IPS-11a (cell line): ENCODE data around the gene KLHDC4.
"Not testable (repeated sequence)": the region's sequence is repeated elsewhere in the genome, so short reads cannot be mapped to it uniquely, and the experiment has no call there.

ENCODE experiments used
- H3K4me3 ChIP-seq: one replicate; pipeline ENCODE4 v1.5.1; 2013; ENCODE audit warnings: low read depth, low read length, control low read depth

Gene KLHDC4

DNA sequence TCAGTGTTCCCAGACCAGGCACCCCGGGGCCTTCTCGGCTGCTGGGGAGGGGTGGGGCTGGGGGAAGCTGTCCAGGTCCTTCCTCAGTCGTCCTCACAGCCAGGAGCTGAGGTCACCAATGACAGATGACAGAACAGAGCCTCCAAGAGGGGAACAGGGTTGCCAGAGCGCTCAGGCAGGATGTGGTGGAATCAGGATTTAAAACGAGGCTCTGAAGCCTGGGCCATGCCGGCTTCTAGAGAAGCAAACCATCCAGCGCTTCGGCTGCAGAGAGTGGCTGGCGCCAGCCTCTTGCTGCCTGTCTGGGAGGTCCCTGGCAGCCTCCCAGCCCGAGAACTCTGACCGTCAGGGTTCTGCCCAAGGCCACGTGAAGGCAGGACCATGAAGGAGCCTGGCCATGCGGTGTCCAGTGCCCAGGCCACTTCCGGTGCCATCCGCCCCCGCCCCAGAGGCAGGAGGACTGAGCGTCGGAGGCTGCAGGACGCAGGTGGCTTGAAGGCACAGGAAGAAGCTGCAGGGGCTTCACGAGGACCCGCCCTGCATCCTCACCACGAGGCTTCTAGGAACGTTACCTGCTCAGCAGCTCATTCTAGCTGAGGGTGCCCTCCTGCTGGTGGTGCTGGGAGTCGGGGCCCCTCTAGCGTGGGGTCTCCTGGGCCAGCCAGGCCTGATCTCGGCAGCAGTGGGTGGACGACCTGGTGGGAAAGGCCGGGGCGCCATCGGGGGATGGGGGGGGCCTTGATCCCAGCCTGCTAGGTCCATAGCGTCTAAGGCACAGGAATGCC lies 78.5 kb downstream of the KLHDC4 start:
- H3K4me3 ChIP-seq = no peak overlapping the region

DNA sequence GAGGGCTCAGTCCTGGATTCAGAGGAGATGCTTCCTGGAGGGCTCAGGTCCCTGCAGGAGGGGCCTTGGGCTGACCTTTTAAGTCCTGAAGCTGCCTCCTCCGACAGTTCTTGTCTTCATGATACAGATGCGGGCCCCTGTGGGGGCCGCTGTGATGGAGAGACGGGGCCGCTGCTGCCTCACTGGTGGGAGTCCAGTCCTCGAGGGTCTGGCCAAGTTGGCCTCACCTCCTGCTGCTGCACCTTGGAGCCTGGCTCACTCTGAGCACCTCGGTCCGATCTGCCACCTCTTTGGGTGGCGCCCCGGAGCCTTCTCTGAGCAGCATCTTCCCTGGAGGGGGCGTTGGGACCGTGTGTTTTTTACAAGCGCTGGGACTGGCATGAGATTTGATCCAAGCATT lies 79.1 kb downstream of the KLHDC4 start:
- H3K4me3 ChIP-seq = no peak overlapping the region

DNA sequence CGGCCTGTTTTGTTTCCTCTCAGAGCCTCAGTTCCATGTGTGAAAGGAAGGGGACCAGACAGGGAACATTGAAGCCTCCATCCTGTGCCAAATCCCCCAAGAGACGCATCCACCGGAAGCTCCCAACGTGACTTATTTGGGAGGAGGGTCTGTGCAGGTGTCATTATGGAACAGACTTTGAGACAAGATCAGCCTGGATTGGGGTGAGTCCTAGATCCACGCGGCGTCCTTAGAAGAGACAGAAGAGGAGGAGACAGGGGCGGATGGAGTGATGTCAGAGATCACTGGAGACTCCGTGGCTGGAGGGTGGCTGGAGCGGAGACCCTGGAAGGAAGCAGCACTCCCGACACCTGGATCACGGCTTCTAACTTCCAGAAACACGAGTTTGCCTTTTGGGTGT lies 80.0 kb downstream of the KLHDC4 start:
- H3K4me3 ChIP-seq = no peak overlapping the region

DNA sequence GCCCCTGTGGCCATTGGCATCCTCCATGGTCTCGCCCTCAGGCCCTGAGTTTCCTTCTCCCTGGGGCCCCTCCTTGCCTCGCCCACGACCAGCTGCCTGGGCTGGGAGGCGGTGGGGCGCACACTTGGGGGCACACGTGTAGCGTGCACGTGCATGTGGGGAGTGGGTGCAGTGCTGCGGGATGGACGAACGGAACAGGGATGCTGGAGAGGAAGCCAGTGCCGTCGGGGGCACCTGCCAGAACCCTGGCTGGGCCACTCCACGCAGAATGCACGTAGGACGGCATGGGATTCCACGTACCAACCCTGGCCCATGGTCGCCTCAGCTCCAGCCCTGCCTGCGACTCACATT lies 80.4 kb downstream of the KLHDC4 start:
- H3K4me3 ChIP-seq = no peak overlapping the region

DNA sequence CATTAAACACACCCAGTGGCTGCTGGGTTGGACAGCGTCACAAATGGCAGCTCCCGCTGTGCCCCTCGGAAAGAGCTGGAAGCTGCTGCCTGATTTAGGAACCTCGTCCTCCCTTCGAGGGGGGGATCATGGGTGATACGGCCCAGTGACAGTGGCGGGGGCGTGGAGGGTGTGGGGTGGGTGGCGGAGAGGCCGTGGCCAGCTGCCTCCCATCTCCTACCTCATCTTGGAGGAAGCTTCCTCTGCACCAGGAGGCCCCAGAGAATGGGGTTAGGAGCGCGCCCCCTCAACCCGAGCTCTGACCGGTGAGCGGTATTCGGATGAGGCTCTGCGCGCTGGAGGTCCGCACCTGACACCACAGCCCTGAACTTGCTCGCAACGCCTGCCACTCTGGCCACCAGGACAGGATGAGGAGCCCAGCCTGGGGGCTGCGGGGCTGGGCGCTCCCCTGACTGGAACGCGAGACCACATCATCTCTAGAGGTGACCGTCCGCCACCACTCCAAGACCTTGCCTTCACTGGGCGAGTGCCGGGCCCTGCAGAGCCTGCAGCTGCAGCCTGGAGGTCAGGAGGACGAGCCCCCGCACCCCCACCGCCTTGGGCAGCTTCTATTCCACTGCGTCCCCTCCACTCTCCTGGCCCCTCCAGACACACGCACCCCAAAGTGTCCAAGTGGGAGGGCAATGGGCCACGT lies 80.9 kb downstream of the KLHDC4 start:
- H3K4me3 ChIP-seq = no peak overlapping the region

DNA sequence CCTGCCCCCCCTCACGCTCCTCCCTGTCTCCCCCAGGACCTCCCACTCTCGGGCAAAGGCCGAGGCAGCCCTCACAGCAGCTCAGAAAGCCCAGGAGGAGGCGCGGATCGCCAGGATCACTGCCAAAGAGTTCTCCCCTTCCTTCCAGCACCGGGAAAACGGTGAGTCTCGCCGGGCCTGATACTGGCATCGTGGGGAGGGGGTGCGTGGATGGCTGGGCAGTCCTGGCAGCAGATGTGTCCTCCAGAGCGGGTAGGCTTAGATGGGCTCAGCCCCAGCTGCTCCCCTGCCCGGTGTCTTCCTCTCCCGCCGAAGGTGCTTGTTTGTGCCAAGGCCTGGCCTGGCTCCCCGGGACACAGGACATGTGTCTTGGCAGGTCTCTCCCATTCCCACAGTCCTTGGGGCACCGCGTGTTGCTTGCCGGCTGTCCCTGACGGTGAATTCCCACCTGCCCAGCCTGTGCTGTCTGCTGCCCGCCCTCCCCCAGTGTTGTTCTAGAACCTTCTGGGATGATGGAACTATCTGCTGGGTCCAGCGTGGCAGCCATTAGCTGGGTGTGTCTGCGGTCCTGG lies 81.6 kb downstream of the KLHDC4 start:
- H3K4me3 ChIP-seq = no peak overlapping the region

DNA sequence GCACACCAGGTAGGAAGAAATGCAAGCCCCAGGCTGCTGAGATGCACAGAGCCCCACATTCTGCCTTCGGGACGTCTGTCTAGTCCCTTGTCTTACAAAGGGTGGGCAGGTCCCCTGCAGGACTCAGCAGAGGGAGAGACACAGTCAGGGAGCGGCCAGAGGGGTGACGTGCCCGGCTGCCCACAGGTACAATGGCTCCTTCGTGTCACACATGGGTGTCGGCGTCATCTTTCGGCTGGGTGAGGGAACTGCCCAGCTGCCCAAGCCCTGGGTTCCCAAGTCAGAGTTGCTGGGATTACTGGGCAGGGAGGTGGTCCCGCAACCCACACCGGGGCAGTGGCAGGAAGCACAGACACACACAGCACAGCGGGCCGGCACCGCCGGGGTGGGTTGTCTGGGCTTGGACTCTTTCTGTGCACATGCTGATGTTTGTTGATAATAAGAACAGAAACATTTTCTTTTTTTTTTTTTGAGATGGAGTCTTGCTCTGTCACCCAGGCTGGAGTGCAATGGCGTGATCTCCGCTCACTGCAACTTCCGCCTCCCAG lies 82.9 kb downstream of the KLHDC4 start:
- H3K4me3 ChIP-seq = no peak overlapping the region

DNA sequence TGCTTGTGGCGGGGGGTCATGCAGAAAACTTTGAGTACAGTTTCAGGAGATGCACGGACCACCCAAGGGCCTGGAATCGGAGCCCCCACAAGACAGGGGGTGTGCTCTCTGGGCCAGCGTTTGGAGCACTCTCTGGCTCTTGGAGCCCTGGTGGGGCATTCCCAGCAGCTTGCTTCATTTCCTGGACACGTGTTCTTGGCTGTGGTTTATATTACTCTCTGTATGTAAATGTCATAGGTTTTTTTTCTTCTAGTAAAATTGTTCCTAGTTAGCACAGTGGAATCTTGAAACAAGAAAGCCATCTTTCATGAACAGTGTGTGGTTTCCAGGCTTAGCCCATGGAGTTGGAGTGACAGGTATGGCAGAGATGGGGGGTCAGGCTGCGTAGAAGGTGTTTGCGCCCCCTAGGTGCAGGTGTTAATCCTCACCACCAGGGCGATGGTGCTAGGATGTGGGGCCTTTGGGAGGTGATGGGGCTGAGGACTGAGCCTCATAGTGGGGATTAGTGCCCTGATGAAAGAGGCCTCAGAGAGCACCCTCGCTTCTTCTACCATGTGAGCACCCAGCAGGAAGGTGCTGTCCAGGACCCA lies 83.7 kb downstream of the KLHDC4 start:
- H3K4me3 ChIP-seq = no peak overlapping the region

DNA sequence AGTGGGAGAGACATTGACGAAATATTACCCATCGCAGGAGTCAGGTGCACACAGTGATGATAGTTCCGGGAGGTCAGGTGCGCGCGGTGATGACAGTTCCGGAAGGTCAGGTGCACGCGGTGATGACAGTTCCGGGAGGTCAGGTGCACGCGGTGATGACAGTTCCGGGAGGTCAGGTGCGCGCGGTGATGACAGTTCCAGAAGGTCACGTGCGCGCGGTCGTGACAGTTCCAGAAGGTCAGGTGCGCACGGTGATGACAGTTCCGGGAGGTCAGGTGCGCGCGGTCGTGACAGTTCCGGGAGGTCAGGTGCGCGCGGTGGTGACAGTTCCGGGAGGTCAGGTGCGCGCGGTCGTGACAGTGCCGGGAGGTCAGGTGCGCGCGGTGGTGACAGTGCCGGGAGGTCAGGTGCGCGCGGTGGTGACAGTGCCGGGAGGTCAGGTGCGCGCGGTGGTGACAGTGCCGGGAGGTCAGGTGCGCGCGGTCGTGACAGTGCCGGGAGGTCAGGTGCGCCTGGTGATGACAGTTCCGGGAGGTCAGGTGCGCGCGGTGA lies 84.7 kb downstream of the KLHDC4 start:
- not testable (repeated sequence) for H3K4me3 ChIP-seq

DNA sequence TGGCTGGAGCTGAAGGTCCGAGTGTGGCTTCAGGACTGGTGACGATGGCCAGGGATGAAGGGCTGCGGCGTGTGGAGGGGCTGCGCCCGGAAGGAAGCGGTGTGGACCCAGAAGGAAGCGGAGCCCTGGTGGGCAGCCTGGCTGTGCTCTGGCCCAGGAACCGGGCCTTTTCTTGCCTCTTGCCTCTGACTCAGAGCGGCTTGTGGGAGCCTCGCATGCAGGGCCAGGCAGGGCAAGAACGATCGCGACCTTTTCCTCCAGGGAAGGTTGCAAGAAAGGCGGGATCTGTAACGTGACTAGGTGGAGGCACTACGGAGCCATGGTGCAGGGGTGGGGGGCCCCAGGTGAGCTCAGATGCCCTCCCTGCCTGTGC lies 85.5 kb downstream of the KLHDC4 start:
- no peak overlapping the region for H3K4me3 ChIP-seq

DNA sequence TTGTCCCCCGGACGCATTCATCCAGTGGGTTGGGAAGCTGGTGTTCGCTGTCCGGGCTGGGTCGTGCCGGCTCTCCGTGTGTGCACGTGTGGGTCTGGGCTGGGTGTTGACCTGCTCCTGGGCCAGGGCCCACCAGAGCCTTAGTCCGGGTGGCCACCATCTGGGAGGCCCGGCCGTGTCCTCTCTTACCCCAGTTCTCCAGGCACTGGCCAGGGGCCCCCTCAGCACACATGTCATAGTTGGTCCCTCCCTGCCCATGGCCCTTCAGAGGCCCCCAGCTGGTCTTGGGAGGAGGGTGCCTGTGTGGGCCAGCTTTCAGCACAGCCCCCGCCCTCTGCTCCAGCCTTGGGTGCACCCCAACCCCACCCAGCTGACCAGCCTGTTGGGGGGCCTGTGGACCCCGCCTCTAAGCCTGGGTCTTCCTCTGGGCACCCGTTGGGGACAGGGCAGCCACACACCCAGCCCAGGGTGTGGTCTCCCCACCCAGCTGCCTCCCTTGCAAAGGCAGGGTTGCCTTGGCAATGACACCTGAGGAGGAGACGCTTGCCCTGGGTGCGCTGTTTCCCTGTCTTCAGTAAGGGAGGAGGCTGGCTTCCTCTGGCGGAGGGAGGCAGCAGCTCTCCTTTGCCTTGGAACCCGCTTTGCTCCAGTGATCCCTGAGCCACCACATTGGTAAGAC lies 86.1 kb downstream of the KLHDC4 start:
- H3K4me3 ChIP-seq = no peak overlapping the region

DNA sequence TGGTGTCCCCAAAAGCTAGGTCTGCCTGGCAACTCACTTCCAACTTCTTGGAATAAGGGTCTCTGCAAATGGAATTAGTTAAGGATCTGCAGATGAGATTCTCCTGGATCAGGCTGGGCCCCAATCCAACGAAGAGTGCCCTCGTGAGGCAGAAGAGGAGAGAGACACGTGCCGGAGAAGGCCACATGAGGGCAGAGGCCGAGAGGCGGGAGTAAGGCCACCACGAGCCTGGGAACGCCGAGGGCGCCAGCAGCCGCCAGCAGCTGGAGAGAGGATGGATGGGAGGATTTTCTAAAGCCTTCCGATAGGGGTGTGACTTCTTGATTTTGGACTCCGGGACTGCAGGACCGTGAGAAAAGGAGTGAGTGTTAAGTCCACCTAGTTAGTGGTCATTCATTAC lies 87.2 kb downstream of the KLHDC4 start:
- H3K4me3 ChIP-seq = no peak overlapping the region

DNA sequence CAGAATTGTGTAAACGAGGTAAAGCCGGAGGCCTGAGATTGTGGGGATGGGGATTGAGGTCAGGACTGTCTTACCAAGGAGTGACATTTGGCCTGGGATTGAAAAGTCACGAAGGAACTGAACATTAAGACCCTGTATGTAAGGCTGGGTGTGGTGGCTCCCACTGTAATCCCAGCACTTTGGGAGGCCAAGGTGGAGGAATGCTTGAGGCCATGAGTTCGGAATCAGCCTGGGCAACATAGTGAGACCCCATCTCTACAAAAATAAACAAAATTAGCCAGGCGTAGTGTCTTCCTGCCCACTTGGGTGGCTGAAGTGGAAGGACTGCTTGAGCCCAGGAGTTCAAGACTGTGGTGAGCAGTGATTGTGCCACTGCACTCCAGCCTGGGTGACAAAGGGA lies 88.0 kb downstream of the KLHDC4 start:
- H3K4me3 ChIP-seq = no peak overlapping the region

DNA sequence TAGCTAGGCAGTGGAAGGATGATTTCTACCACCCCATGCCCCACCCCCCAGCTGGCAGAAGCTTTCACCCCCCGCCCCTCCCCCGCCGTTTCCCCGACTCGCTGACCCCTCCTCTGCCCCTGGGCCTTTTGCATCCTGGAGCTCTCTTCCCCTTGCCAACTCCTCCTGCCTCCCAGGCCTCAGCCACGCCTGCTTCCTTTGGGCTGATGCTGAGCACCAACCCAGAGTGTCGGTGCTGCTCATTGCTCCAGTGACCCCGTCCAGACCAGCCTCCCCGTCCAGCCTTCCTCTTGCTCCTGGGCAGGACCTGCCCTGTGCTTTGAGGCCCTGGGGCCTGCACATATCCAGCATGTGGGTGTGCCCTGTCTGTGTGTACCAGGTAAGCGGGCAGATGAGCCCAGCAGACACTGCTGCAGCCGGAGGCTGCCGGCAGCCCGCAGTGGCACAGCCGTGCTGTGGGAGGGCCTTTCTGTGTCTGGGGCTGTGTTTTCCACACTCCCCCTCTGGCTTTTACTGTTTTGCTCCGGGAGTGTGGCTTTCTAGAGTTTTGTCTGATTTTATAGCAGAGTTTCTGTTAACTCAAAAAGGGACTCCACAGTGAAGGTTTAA lies 90.6 kb downstream of the KLHDC4 start:
- H3K4me3 ChIP-seq = no peak overlapping the region

DNA sequence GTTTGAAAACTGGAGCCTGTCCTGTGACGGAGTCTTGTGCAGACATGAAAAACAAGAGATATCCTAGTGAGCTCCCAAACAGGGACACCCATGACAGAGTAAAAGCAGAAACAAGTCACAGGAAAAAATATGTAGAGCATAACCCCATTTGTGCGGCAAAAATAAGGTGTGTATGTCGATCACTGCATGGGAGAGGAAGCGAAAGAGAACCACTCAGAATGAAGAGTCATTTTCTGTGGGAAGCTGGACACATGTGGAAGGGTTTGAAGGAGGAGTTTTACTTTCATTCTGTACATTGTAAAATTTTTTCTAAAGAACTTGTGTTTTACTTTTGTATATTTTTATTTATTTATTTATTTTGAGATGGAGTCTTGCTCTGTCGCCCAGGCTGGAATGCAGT lies 91.4 kb downstream of the KLHDC4 start:
- no peak overlapping the region for H3K4me3 ChIP-seq

DNA sequence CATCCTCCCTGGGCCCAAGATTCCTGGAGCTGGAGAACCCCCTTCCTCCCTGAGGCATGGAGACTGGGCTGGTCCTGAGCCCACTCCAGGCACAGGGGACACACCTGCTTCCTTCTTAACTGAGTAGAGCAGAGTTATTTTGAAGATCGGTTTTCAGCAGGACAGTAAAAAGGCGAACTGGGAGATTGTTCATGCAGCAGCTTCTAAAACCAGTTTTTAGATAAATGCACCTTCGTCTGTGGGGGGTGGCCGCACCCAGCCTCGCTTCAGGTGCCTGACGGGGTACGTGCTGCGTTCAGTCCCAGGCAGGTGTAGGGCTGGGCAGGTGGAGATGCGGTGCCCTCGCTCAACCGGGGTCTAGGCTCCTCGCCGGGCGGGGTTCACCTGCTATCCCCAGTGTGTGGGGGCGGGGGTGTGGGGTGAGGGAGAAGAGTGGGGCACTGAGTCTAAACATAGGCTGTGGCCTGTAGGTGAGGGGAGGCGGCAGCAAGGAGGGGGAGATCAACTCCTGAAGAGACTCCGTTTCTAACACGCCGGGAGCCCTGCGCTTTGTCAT lies 94.0 kb downstream of the KLHDC4 start:
- H3K4me3 ChIP-seq = no peak overlapping the region

DNA sequence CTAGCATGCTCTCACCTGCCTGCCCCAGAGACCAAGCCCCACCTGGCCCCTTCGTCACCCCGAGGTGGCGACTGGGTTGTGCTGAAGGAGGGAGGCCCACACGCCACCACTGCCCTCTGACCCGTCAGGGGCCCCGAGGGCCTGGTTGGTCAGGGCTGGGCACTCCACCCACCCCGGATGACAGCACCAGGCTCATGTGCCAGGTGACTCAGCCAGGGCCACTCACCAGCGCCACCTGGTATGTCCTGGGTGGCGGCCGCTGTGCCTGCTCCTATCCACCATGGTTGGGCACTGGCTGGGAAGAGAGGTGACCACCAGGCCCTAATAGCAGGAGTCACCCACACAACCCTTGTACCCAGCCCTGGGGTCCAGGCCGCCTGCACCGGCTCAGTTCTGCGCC lies 94.6 kb downstream of the KLHDC4 start:
- no peak overlapping the region for H3K4me3 ChIP-seq

DNA sequence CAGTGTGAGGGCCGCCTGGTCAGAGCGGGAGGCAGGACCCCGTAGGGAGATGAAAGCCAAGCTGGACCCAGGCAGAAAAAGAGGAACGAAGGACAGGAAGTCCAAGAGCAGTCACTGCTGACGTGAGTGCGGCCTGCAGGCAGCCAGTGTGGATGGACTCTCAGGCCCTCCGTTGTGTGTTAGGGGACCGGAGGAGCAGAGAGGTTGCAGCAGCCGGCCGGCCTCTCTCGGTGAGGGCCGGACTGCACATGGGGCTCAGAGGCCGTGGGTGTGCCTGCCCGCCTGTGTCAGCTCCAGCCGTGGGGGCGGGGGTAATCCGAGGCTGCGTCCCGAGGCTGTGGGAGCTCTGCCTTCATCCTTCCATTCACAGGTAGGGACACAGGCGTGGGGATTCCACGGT lies 96.1 kb downstream of the KLHDC4 start:
- H3K4me3 ChIP-seq = no peak overlapping the region

DNA sequence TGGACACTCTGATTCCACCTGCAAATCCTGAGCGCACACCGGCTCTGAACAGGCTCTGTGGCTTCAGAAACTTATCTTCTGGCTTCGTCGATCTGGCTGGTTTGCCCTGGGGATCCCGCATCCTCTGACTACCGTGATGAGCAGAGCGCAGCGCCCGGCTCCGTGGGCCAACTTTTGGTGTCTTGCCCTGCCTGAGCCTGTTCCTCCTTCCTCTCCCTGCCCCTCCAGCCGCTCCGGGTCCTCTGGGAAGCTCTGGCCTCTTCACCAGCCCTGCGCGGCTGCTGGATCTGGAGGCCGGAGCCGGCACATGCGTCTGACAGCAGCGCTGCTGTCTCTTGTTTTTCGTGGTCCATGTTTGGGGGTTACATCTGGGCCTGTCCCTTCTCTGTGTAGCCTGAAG lies 97.8 kb downstream of the KLHDC4 start:
- H3K4me3 ChIP-seq = no peak overlapping the region

DNA sequence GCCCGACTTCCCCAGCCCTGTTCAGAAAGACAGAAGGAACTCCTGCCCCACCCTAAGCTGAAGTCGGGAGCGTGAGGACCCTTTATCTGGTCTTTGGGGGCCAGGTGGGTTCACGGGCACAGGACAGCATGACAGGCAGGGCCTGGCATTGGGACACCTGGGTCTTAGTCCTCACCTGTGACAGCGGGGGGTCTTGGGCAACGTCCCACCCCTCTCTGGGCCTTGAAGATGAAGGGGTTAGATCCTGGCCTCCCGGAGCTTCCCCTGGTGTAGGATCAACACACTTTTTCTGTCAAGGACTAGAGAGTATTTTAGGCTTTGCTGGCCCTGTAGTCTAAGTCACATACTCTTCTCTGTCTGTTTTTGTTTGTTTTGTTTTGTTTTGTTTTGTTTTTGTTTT lies 98.3 kb downstream of the KLHDC4 start:
- no peak overlapping the region for H3K4me3 ChIP-seq
